ENCODE results near the gene KRR1.

The KRR1 gene

GRCh38 chr12:75511116-75512048, at the start of gene KRR1:
TSS of gene KRR1 (minus strand) at chr12:75511609. CDS start at chr12:75511597, 12 bp downstream.
- DNase-seq (ENCODE audit: low spot score): peak; percentile 98

GRCh38 chr12:75560167-75560566, 48.8 kb upstream of the KRR1 start:
- DNase-seq (ENCODE audit: low spot score): peak; percentile 75

- no peak for DNase-seq (ENCODE audit: low spot score)
These were observed 46.9 kb upstream of the KRR1 start for GRCh38 chr12:75558287-75558686.

- DNase-seq (ENCODE audit: low spot score): no peak
These were observed 45.0 kb upstream of the KRR1 start for GRCh38 chr12:75556311-75556899.

GRCh38 chr12:75554556-75554880, 43.1 kb upstream of the KRR1 start:
- DNase-seq (ENCODE audit: low spot score): no peak

GRCh38 chr12:75553836-75554555, 42.6 kb upstream of the KRR1 start:
- no peak for DNase-seq (ENCODE audit: low spot score)

GRCh38 chr12:75553398-75553797, 42.0 kb upstream of the KRR1 start:
- no peak for DNase-seq (ENCODE audit: low spot score)

- no peak for DNase-seq (ENCODE audit: low spot score)
These were observed 40.1 kb upstream of the KRR1 start for GRCh38 chr12:75551477-75551876.

GRCh38 chr12:75550401-75551240, 39.2 kb upstream of the KRR1 start:
- no peak for DNase-seq (ENCODE audit: low spot score)

GRCh38 chr12:75549989-75550388, 38.6 kb upstream of the KRR1 start:
- DNase-seq (ENCODE audit: low spot score): no peak

- DNase-seq (ENCODE audit: low spot score): no peak
These were observed 37.5 kb upstream of the KRR1 start for GRCh38 chr12:75548879-75549278.

GRCh38 chr12:75545636-75546035, 34.2 kb upstream of the KRR1 start:
- no peak for DNase-seq (ENCODE audit: low spot score)

GRCh38 chr12:75543529-75543928, 32.1 kb upstream of the KRR1 start:
- DNase-seq (ENCODE audit: low spot score): no peak

- DNase-seq (ENCODE audit: low spot score): no peak
These were observed 31.5 kb upstream of the KRR1 start for GRCh38 chr12:75542942-75543341.

GRCh38 chr12:75539889-75540288, 28.5 kb upstream of the KRR1 start:
- no peak for DNase-seq (ENCODE audit: low spot score)

GRCh38 chr12:75533239-75533638, 21.8 kb upstream of the KRR1 start:
- no peak for DNase-seq (ENCODE audit: low spot score)

- no peak for DNase-seq (ENCODE audit: low spot score)
These were observed 18.4 kb upstream of the KRR1 start for GRCh38 chr12:75529826-75530225.

GRCh38 chr12:75529316-75529715, 17.9 kb upstream of the KRR1 start:
- DNase-seq (ENCODE audit: low spot score): no peak

- no peak for DNase-seq (ENCODE audit: low spot score)
These were observed 17.3 kb upstream of the KRR1 start for GRCh38 chr12:75528692-75529091.

- no peak for DNase-seq (ENCODE audit: low spot score)
These were observed 16.9 kb upstream of the KRR1 start for GRCh38 chr12:75528272-75528671.

- peak; percentile 55 for DNase-seq (ENCODE audit: low spot score)
These were observed 15.5 kb upstream of the KRR1 start for GRCh38 chr12:75526655-75527511.
